HepG2 (cell line): ENCODE measurements around the gene IDUA. TPM values are rescaled to one million over a fixed set of nuclear protein-coding genes. Genes with fewer than 3 reads are reported as not detected.

Source experiments
- ATAC-seq: fragments of 200-7000 bp; cut with Tn5 transposase; 3 replicates; pipeline ENCODE4 v1.9.1; 2020; ENCODE audit warnings: mild to moderate bottlenecking, moderate library complexity
- BruUV-seq: library from RNA; stranded (reverse); fragments of 400-500 nt; replicated peaks from 2 replicates; lab custom pipeline; 2021; lab: Mats Ljungman, UMichigan
- CTCF ChIA-PET: fragments of 300-600 bp; formaldehyde crosslinking; extraction: SDS; loops from one replicate; lab custom pipeline; 2021; ENCODE audit warnings: low total read pairs, inconsistent platforms, low intra/inter-chr PET ratio; lab: Yijun Ruan, JAX
- POLR2A ChIA-PET: fragments of 350-600 bp; sonication (Branson Sonifier 250); formaldehyde crosslinking; loops from one replicate; lab custom pipeline; 2020; ENCODE audit warnings: antibody characterized with exemption, inconsistent platforms; lab: Yijun Ruan, JAX
- DNase-seq: peaks from one replicate; pipeline ENCODE4 v3.0.0-alpha.2; 2015; ENCODE audit warnings: low spot score
- FAIRE-seq: peaks from 3 replicates; lab custom pipeline; 2011; peaks lifted over from hg19 to GRCh38; lab: Jason Lieb, UNC
- H2AFZ ChIP-seq: one replicate; pipeline ENCODE4 v1.6.1; 2011; ENCODE audit warnings: low read length, inconsistent platforms
- H3K27ac ChIP-seq: fragments of 300-600 bp; 3 replicates; pipeline ENCODE4 v1.8.0; 2011; ENCODE audit warnings: mixed run types, mild to moderate bottlenecking, mixed read lengths, low read length, inconsistent platforms; ENCODE audit not compliant: insufficient read depth; ENCODE audit errors: extremely low read length
- H3K27me3 ChIP-seq, 2 experiments: fragments of 200-600 bp in 1 of 2; 2 replicates in 1 of 2; 3 replicates in 1 of 2; pipeline versions ENCODE4 v1.6.0 to v1.8.0; 2011; ENCODE audit warnings: low read length in 2 of 2, mild to moderate bottlenecking in 2 of 2, moderate library complexity in 2 of 2, inconsistent platforms in 1 of 2; ENCODE audit not compliant: insufficient read depth in 2 of 2, control insufficient read depth in 1 of 2
- H3K36me3 ChIP-seq, 2 experiments: fragments of 200-600 bp in 1 of 2; replicated peaks in 1 of 2; 2 replicates in 1 of 2; 3 replicates in 1 of 2; pipeline versions ENCODE4 v1.5.1 to v1.8.0; 2011; ENCODE audit warnings: low read length in 2 of 2, inconsistent platforms in 1 of 2; ENCODE audit not compliant: insufficient read depth in 2 of 2, control insufficient read depth in 1 of 2
- H3K4me1 ChIP-seq: 2 replicates; pipeline ENCODE4 v1.5.1; 2012; ENCODE audit warnings: low read length, inconsistent platforms; ENCODE audit not compliant: insufficient read depth
- H3K4me2 ChIP-seq: 2 replicates; pipeline ENCODE4 v1.6.0; 2011; ENCODE audit warnings: low read depth, low read length, inconsistent platforms
- H3K4me3 ChIP-seq, 3 experiments: fragments of 200-600 bp in 1 of 3; sonication (generic), shearing (Covaris generic) in 1 of 3; replicated peaks in 1 of 3; 2 replicates each; pipeline ENCODE4 v1.5.1; 2011 to 2016; ENCODE audit warnings: low read length in 3 of 3, inconsistent platforms in 2 of 3, low read depth in 2 of 3, mild to moderate bottlenecking in 2 of 3, control low read depth in 1 of 3, mixed read lengths in 1 of 3; ENCODE audit not compliant: insufficient read depth in 1 of 3
- H3K79me2 ChIP-seq: one replicate; pipeline ENCODE4 v1.6.1; 2011; ENCODE audit warnings: low read length, inconsistent platforms; ENCODE audit not compliant: insufficient read depth
- H3K9ac ChIP-seq: 2 replicates; pipeline ENCODE4 v1.6.0; 2011; ENCODE audit warnings: mild to moderate bottlenecking, low read depth, low read length, inconsistent platforms; ENCODE audit not compliant: insufficient read depth
- H3K9me3 ChIP-seq: 2 replicates; pipeline ENCODE4 v1.5.1; 2012; ENCODE audit warnings: mild to moderate bottlenecking, low read length
- H4K20me1 ChIP-seq: 2 replicates; pipeline ENCODE4 v1.6.0; 2011; ENCODE audit warnings: inconsistent platforms, mild to moderate bottlenecking, low read length, moderate library complexity; ENCODE audit not compliant: insufficient read depth
- ARNT2 ChIP-seq: sonication (generic); formaldehyde crosslinking; IDR thresholded peaks from 2 replicates; pipeline ENCODE4 v1.8.0; 2022; ENCODE audit warnings: mild to moderate bottlenecking, low read depth, missing genetic modification reagents, moderate library complexity
- FOXP1 ChIP-seq, 2 experiments: fragments of 450-650 bp in 1 of 2; IDR thresholded peaks; 2 replicates each; pipeline ENCODE4 v1.6.1; 2017 to 2018; ENCODE audit warnings: antibody characterized with exemption in 1 of 2
- HMGA1 ChIP-seq: sonication (generic); formaldehyde crosslinking; conservative IDR thresholded peaks from 2 replicates; pipeline ENCODE4 v1.4.0; 2020; ENCODE audit warnings: missing genetic modification reagents
- ZBTB7B ChIP-seq: sonication (generic); formaldehyde crosslinking; IDR thresholded peaks from 2 replicates; pipeline ENCODE4 v1.4.0; 2020; ENCODE audit warnings: missing genetic modification reagents
- ZFP1 ChIP-seq: IDR thresholded peaks from 2 replicates; pipeline ENCODE4 v1.6.1; 2016
- ZNF101 ChIP-seq: sonication (generic); formaldehyde crosslinking; IDR thresholded peaks from 2 replicates; pipeline ENCODE4 v1.4.0; 2020; ENCODE audit warnings: mild to moderate bottlenecking, low read depth, missing genetic modification reagents, borderline replicate concordance
- ZNF34 ChIP-seq: sonication (generic); formaldehyde crosslinking; IDR thresholded peaks from 2 replicates; pipeline ENCODE4 v1.4.0; 2020; ENCODE audit warnings: mild to moderate bottlenecking, missing genetic modification reagents, borderline replicate concordance
- ZNF44 ChIP-seq: sonication (generic); formaldehyde crosslinking; IDR thresholded peaks from 2 replicates; pipeline ENCODE4 v1.5.1; 2020; ENCODE audit warnings: mild to moderate bottlenecking, missing genetic modification reagents
- ZNF460 ChIP-seq: sonication (generic); formaldehyde crosslinking; IDR thresholded peaks from 2 replicates; pipeline ENCODE4 v1.5.1; 2020; ENCODE audit warnings: missing genetic modification reagents, mild to moderate bottlenecking, borderline replicate concordance
- ZNF781 ChIP-seq: sonication (generic); formaldehyde crosslinking; IDR thresholded peaks from 2 replicates; pipeline ENCODE4 v1.5.1; 2020; ENCODE audit warnings: borderline replicate concordance, mild to moderate bottlenecking, missing genetic modification reagents; ENCODE audit errors: not compliant biosample characterization
- ZNF816 ChIP-seq: sonication (generic); formaldehyde crosslinking; IDR thresholded peaks from 2 replicates; pipeline ENCODE4 v1.8.0; 2022; ENCODE audit warnings: missing genetic modification reagents, mild to moderate bottlenecking, borderline replicate concordance
- ZNF879 ChIP-seq: sonication (generic); formaldehyde crosslinking; IDR thresholded peaks from 2 replicates; pipeline ENCODE4 v1.8.1; 2023; ENCODE audit warnings: missing genetic modification reagents
- WGBS: methylation state at CpG from one replicate; pipeline ENCODE4 v1.1.6; 2017; ENCODE audit warnings: low lambda C conversion rate; 5-methylcytosine and 5-hydroxymethylcytosine counted together
- in situ Hi-C: cut with HindIII; loops from 2 replicates; pipeline ENCODE4 v1.10.0; 2017; ENCODE audit warnings: low pct_unique_long_range_greater_than_20kb; ENCODE audit not compliant: extremely low pct_ligation_motif_present
- intact Hi-C: fragments of 100-400 bp; cut with micrococcal nuclease; formaldehyde crosslinking; loops from one replicate; pipeline ENCODE4 v1.10.0; 2022; ENCODE audit not compliant: unreplicated experiment
- polyA plus RNA-seq, 8 experiments: library from polyadenylated mRNA; depleted of rRNA in 3 of 8; stranded (reverse) in 7 of 8; unstranded in 1 of 8; fragments of >200 nt; fragmentation: Illumina TruSeq in 4 of 8; extraction: Trizol in 4 of 8; gene quantifications; 2 replicates each; pipeline versions ENCODE4 v1.2.1 to v1.2.3, GENCODE V29; 2011 to 2016; ENCODE audit warnings: low read depth in 4 of 8, missing spikeins in 1 of 8, mixed read lengths in 1 of 8; ENCODE audit not compliant: insufficient read depth in 1 of 8
- total RNA-seq, 5 experiments: library from RNA; depleted of rRNA; stranded (reverse); fragments of >200 nt; fragmentation: Illumina TruSeq; extraction: Trizol; gene quantifications; 2 replicates each; pipeline ENCODE4 v1.2.3, GENCODE V29; 2016; ENCODE audit warnings: low read depth in 1 of 5
- TF ChIP-seq, protein P1 (sequence below): sonication (generic); formaldehyde crosslinking; IDR thresholded peaks from 2 replicates; pipeline ENCODE4 v1.4.0; 2020; ENCODE audit warnings: missing genetic modification reagents
- TF ChIP-seq, protein P2 (sequence below), 2 experiments: sonication (generic) in 1 of 2; formaldehyde crosslinking in 1 of 2; IDR thresholded peaks; 2 replicates each; pipeline versions ENCODE4 v1.5.1 to v1.6.1; 2011 to 2020; ENCODE audit warnings: borderline replicate concordance in 1 of 2, low read depth in 1 of 2, low read length in 1 of 2, mild to moderate bottlenecking in 1 of 2, missing genetic modification reagents in 1 of 2, moderate library complexity in 1 of 2

Gene IDUA
- total and polyA plus RNA-seq, 2 of the 13 experiments (the other 11 are each of a cell fraction or from before 2014, with no cell fraction given) = 0.77 to 1.0 TPM

DNA sequence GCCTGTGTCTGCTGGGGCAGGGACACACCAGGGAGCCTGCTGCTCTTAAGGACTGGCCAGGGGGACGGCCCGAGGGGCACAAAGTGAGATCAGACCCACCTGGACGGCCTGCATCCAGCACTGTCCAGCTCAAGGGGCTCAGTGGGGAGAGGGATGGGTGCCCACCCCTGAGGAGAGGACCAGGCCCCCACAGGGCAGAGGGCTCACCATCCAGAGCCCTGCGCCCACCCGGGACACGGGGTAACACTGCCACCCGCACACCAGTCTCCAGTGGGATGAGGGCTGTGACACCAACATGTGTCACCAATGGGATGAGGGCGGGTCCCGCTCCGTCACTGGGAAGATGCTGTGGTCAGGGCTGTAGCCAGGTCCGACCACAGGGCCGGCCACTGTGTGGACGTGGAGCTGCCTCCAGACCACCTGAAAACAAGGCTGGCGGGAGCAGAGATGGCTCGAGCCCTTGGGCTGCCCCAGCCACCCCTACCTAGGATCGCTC is 26.7 kb upstream of the IDUA start:
- Histone ChIP-seq H3K27ac (no peak overlapping the region), H2AFZ (no peak overlapping the region), H3K9me3 (no peaks in the 10 kb centered on the region), H3K27me3 (no peaks in the 10 kb centered on the region), H3K36me3 (0 out of 5 replicates have a peak, but pooled peaks cover 0 to 1% of the 10 kb centered on the region in 2 experiments), H3K4me2 (no peak overlapping the region), H3K4me1 (no peaks in the 10 kb centered on the region), H3K4me3 (no peak overlapping the region), H3K9ac (no peak overlapping the region), H3K79me2 (no peaks in the 10 kb centered on the region), H4K20me1 (no peaks in the 10 kb centered on the region)
- ChIA-PET CTCF (no interaction called here), POLR2A (no interaction called here)
- in situ Hi-C loops (no loop called here), intact Hi-C loops (no loop called here)
- BruUV-seq = no TSS peak
- DNase-seq (no peak), ATAC-seq (no peak), FAIRE-seq (no peak)
- WGBS = no CpG with 5 or more reads among the region's 16 CpGs
- no peak for TF ChIP-seq ZNF816 (CRISPR knock-in tag)
- no peak for TF ChIP-seq ZNF101
- TF ChIP-seq, protein P1, sequence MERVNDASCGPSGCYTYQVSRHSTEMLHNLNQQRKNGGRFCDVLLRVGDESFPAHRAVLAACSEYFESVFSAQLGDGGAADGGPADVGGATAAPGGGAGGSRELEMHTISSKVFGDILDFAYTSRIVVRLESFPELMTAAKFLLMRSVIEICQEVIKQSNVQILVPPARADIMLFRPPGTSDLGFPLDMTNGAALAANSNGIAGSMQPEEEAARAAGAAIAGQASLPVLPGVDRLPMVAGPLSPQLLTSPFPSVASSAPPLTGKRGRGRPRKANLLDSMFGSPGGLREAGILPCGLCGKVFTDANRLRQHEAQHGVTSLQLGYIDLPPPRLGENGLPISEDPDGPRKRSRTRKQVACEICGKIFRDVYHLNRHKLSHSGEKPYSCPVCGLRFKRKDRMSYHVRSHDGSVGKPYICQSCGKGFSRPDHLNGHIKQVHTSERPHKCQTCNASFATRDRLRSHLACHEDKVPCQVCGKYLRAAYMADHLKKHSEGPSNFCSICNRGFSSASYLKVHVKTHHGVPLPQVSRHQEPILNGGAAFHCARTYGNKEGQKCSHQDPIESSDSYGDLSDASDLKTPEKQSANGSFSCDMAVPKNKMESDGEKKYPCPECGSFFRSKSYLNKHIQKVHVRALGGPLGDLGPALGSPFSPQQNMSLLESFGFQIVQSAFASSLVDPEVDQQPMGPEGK (CRISPR knock-in tag) = no peak
- no peak for TF ChIP-seq FOXP1 (IDR thresholded peaks at IDR 0.05)
- no peak for TF ChIP-seq FOXP1 (CRISPR knock-in tag; IDR thresholded peaks at IDR 0.05)
- no peak for TF ChIP-seq ZFP1

DNA sequence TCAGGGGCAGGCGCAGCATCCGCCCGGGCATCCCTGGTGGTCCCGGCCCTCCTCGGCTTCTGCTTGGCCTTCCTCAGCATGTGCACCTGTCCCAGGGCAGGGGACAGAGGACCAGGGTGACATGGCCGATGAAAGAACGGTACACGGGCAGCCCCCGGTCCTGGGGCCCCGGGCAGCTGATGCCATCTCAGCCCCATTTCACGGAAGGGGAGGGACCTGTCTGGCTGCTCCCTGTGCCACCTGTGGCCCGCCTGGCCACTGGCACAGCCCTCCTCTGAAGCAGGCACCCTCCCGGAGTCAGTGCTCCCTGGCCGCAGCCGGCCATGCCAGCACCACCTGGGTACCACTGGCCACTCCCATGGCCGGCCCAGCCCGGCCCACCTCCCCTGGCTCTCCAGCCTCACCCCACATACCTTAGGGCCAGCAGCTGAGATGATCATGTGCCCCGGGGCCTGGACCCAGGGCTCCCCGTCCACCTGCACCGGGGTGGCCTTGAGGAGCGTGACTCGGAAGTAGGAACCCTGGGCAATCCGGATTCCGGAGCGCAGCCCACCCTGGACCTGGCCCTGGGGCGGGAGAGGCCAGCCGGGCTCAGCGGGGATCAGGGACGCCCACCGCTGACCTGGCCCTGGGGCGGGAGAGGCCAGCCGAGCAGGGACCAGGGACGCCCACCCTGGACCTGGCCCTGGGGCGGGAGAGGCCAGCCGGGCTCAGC is 26.1 kb upstream of the IDUA start:
- Histone ChIP-seq H3K27me3 (no peaks in the 10 kb centered on the region), H3K79me2 (no peaks in the 10 kb centered on the region), H3K9me3 (no peaks in the 10 kb centered on the region), H3K4me3 (no peak overlapping the region), H3K27ac (no peak overlapping the region), H4K20me1 (no peaks in the 10 kb centered on the region), H3K36me3 (0 out of 5 replicates have a peak, but pooled peaks cover 0 to 1% of the 10 kb centered on the region in 2 experiments), H3K4me1 (no peaks in the 10 kb centered on the region), H2AFZ (no peak overlapping the region), H3K4me2 (no peak overlapping the region), H3K9ac (no peak overlapping the region)
- no peak for FAIRE-seq
- CTCF ChIA-PET = no interaction called here
- POLR2A ChIA-PET = no interaction called here
- intact Hi-C loops = no loop called here
- 100% methylated on average over 3 of the region's 35 CpGs for WGBS
- no peak for ATAC-seq
- DNase-seq = no peak
- no TSS peak for BruUV-seq
- in situ Hi-C loops = no loop called here
- TF ChIP-seq, protein P2, sequence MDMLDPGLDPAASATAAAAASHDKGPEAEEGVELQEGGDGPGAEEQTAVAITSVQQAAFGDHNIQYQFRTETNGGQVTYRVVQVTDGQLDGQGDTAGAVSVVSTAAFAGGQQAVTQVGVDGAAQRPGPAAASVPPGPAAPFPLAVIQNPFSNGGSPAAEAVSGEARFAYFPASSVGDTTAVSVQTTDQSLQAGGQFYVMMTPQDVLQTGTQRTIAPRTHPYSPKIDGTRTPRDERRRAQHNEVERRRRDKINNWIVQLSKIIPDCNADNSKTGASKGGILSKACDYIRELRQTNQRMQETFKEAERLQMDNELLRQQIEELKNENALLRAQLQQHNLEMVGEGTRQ (IDR thresholded peaks at IDR 0.05; ENCODE audit: low read depth, low read length) = no peak
- TF ChIP-seq, protein P2 (CRISPR knock-in tag; IDR thresholded peaks at IDR 0.05; ENCODE audit: borderline replicate concordance) = no peak
- no peak for TF ChIP-seq ZBTB7B
- no peak for TF ChIP-seq HMGA1 (CRISPR knock-in tag)
- TF ChIP-seq ARNT2 (CRISPR knock-in tag) = no peak
- TF ChIP-seq ZNF781 (CRISPR knock-in tag) = no peak
- no peak for TF ChIP-seq ZNF879 (CRISPR knock-in tag)
- no peak for TF ChIP-seq ZNF460
- TF ChIP-seq ZNF34 (CRISPR knock-in tag) = no peak
- no peak for TF ChIP-seq ZNF44
